Parathyroid adenoma (tissue), 2 donors: Measurements from ENCODE around the gene KRTAP5-9.
"Not testable (repeated sequence)": the region's sequence is repeated elsewhere in the genome, so short reads cannot be mapped to it uniquely, and the experiment has no call there.

ENCODE experiments used
- H2AFZ ChIP-seq: fragments of 300-600 bp; sonication (generic); one replicate; pipeline ENCODE4 v1.7.0; 2017; ENCODE audit warnings: antibody characterized with exemption, mild to moderate bottlenecking
- H3K27ac ChIP-seq: fragments of 300-600 bp; sonication (generic); one replicate; pipeline ENCODE4 v1.7.0; 2017
- H3K27me3 ChIP-seq: fragments of 300-600 bp; sonication (generic); one replicate; pipeline ENCODE4 v1.7.0; 2017; ENCODE audit warnings: low read length; ENCODE audit not compliant: control insufficient read depth, insufficient read depth
- H3K36me3 ChIP-seq: fragments of 300-600 bp; sonication (generic); one replicate; pipeline ENCODE4 v1.7.0; 2017; ENCODE audit warnings: low read length; ENCODE audit not compliant: control insufficient read depth, insufficient read depth
- H3K4me1 ChIP-seq: fragments of 300-600 bp; sonication (generic); one replicate; pipeline ENCODE4 v1.7.0; 2017; ENCODE audit warnings: control low read depth
- H3K4me2 ChIP-seq: fragments of 300-600 bp; sonication (generic); one replicate; pipeline ENCODE4 v1.7.0; 2017; ENCODE audit warnings: low read length
- H3K4me3 ChIP-seq: fragments of 300-600 bp; sonication (generic); one replicate; pipeline ENCODE4 v1.7.0; 2017; ENCODE audit warnings: low read depth, low read length
- H3K79me2 ChIP-seq: fragments of 300-600 bp; sonication (generic); one replicate; pipeline ENCODE4 v1.7.0; 2017; ENCODE audit warnings: control low read depth
- H3K9ac ChIP-seq: fragments of 300-600 bp; sonication (generic); one replicate; pipeline ENCODE4 v1.7.0; 2017; ENCODE audit warnings: mild to moderate bottlenecking
- H3K9me3 ChIP-seq: fragments of 300-600 bp; sonication (generic); one replicate; pipeline ENCODE4 v1.7.0; 2017; ENCODE audit warnings: low read length; ENCODE audit not compliant: control insufficient read depth
- TF ChIP-seq, protein P1 (sequence below): fragments of 300-600 bp; sonication (generic); IDR thresholded peaks from one replicate; pipeline ENCODE4 v1.7.0; 2017; ENCODE audit warnings: antibody characterized with exemption, mild to moderate bottlenecking
- donor health status: primary hyperparathyroidism.

The KRTAP5-9 gene

GRCh38 chr11:71572811-71573210, 24.6 kb downstream of the KRTAP5-9 start:
- Histone ChIP-seq H3K4me2 (no peak overlapping the region), H3K79me2 (no peaks in the 10 kb centered on the region), H3K4me3 (no peak overlapping the region), H3K9ac (no peak overlapping the region), H3K27me3 (no peaks in the 10 kb centered on the region), H3K4me1 (no peaks in the 10 kb centered on the region), H3K9me3 (no peaks in the 10 kb centered on the region), H2AFZ (no peak overlapping the region), H3K27ac (no peak overlapping the region), H3K36me3 (no peaks in the 10 kb centered on the region)
- TF ChIP-seq, protein P1, sequence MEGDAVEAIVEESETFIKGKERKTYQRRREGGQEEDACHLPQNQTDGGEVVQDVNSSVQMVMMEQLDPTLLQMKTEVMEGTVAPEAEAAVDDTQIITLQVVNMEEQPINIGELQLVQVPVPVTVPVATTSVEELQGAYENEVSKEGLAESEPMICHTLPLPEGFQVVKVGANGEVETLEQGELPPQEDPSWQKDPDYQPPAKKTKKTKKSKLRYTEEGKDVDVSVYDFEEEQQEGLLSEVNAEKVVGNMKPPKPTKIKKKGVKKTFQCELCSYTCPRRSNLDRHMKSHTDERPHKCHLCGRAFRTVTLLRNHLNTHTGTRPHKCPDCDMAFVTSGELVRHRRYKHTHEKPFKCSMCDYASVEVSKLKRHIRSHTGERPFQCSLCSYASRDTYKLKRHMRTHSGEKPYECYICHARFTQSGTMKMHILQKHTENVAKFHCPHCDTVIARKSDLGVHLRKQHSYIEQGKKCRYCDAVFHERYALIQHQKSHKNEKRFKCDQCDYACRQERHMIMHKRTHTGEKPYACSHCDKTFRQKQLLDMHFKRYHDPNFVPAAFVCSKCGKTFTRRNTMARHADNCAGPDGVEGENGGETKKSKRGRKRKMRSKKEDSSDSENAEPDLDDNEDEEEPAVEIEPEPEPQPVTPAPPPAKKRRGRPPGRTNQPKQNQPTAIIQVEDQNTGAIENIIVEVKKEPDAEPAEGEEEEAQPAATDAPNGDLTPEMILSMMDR = no peak

DNA sequence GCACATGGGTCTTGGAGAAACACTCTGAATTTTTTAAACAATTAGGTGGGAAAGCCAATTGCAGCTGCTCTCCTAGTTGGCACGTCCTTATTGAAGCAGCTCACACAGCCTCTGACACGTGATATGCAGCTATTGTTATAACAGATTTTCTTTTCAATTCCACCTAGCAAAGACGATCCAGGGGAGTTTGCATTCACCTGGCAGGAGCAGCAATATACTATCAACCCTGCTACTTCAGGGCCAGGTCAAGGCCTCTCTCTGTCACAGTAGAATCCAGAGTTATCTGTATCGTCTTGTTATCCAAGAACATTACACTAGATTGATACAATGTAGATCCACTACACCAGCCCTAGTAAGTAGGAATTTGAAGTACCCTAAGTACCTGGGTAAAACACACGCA, 26.2 kb downstream of the KRTAP5-9 start:
- TF ChIP-seq, protein P1 = no peak
- H3K27me3 ChIP-seq = no peaks in the 10 kb centered on the region
- H3K4me3 ChIP-seq = no peak overlapping the region
- no peaks in the 10 kb centered on the region for H3K36me3 ChIP-seq
- no peak overlapping the region for H2AFZ ChIP-seq
- no peaks in the 10 kb centered on the region for H3K79me2 ChIP-seq
- no peak overlapping the region for H3K27ac ChIP-seq
- no peaks in the 10 kb centered on the region for H3K4me1 ChIP-seq
- H3K9me3 ChIP-seq = no peaks in the 10 kb centered on the region
- H3K4me2 ChIP-seq = no peak overlapping the region
- no peak overlapping the region for H3K9ac ChIP-seq

GRCh38 chr11:71575723-71576424, 27.7 kb downstream of the KRTAP5-9 start:
- no peak overlapping the region for H3K4me3 ChIP-seq
- H3K27me3 ChIP-seq = no peaks in the 10 kb centered on the region
- no peak overlapping the region for H2AFZ ChIP-seq
- H3K4me2 ChIP-seq = no peak overlapping the region
- TF ChIP-seq, protein P1 = no peak
- H3K36me3 ChIP-seq = no peaks in the 10 kb centered on the region
- H3K9me3 ChIP-seq = no peaks in the 10 kb centered on the region
- no peak overlapping the region for H3K27ac ChIP-seq
- H3K9ac ChIP-seq = no peak overlapping the region
- no peaks in the 10 kb centered on the region for H3K79me2 ChIP-seq
- H3K4me1 ChIP-seq = no peaks in the 10 kb centered on the region

DNA sequence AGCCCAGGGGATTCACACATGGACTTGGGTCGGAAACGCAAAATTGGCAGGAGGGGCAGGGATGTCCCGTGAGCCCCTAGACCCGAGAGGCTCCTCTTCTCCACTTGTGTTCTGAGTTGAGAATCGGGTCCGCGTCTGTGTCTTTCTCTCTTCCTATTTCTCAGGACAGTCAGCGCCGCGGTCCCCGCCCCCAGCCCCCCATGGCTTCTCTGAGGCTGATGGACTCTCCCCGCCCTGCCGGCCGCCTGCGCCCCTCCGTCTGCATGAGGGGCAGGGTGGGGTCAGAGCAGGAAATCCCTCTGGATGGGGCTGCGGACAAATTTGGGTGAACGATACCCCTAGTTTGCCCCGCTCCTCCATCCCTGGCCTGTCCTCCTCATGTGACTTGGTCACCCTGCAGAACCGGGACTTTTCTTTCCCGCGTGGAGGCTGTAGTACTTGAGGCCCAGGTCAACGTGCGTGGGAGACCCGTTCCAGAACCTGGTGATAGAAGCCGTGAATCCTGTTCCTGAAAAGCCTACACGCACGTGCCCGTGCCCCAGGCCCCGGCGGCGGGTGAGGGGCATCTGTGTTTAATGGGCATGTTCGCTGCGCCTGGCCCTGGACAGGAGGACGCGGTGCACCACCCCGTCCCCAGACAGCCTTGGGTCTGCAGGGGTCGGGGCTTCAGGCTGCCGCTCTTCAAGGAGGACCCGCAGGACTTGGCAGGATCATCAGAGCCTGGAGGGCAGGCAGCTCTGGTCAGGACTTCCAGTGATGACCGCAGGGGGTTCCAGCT, 28.7 kb downstream of the KRTAP5-9 start:
- not testable (repeated sequence) for H3K27me3 ChIP-seq, H3K4me3 ChIP-seq, H3K9me3 ChIP-seq, H3K9ac ChIP-seq, H3K4me1 ChIP-seq, H3K79me2 ChIP-seq, H3K4me2 ChIP-seq, H3K36me3 ChIP-seq, H3K27ac ChIP-seq, H2AFZ ChIP-seq

DNA sequence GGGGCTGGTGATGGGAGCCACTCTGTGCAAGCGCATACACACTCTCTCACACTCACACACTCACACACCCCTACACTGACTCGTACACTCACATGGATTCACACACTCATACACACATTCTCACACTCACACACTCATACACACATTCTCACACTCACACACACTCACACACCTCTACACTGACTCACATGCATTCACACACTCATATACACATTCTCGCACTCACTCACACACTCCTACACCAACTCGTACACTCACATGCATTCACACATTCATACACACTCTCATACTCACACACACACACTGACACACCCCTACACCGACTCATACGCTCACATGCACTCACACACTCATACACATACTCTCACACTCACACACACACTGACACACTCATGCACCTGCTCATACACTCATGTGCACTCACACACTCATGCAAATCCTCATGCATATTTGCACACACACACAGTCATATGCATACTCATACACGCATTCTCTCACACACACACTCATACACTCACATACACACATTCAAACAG, 29.3 kb downstream of the KRTAP5-9 start:
- H3K9me3 ChIP-seq = no peaks in the 10 kb centered on the region
- TF ChIP-seq, protein P1 = no peak
- H3K4me1 ChIP-seq = no peaks in the 10 kb centered on the region
- no peak overlapping the region for H3K4me3 ChIP-seq
- H3K27ac ChIP-seq = no peak overlapping the region
- H3K27me3 ChIP-seq = no peaks in the 10 kb centered on the region
- H3K4me2 ChIP-seq = no peak overlapping the region
- no peak overlapping the region for H3K9ac ChIP-seq
- no peak overlapping the region for H2AFZ ChIP-seq
- no peaks in the 10 kb centered on the region for H3K79me2 ChIP-seq
- no peaks in the 10 kb centered on the region for H3K36me3 ChIP-seq

DNA sequence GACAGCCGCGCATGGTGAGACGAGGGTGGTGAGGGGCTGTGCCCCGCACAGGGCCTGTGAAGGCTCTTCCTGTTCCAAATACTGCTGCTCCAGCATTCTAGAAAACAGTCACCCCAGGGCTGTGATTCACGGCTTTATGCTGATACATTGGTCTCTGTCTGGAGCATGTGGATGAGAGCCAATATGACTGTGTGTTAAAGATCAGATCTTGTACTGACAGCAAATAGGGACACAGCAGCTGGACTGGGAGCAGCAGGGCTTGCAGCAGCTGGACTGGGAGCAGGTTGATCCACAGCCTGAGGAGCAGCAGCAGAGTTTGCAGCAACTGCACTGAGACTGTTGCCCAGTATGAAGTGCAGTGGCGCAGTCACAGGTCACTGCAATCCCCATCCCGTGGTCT, 31.3 kb downstream of the KRTAP5-9 start:
- not testable (repeated sequence) for H2AFZ ChIP-seq, H3K79me2 ChIP-seq, H3K27ac ChIP-seq, H3K36me3 ChIP-seq, H3K27me3 ChIP-seq, H3K9me3 ChIP-seq, H3K9ac ChIP-seq, H3K4me2 ChIP-seq, H3K4me1 ChIP-seq, H3K4me3 ChIP-seq
